Left lung (tissue), 10 donors: ENCODE results near the gene DPH2. TPM values are rescaled to one million over a fixed set of nuclear protein-coding genes. Genes with fewer than 3 reads are reported as not detected.
A peak's percentile ranks its signal among the peaks of the same experiment; 100 is the strongest.

Source experiments
- ATAC-seq: fragments of 200-7000 bp; cut with Tn5 transposase; one replicate; pipeline ENCODE4 v1.9.1; 2020; ENCODE audit warnings: moderate library complexity
- DNase-seq, 4 donors: peaks; one replicate each; pipeline ENCODE4 v3.0.0-alpha.2; 2013 to 2020
- H3K27ac ChIP-seq, 2 donors: fragments of 200-600 bp; sonication (generic) in 1 of 2; one replicate each; pipeline versions ENCODE4 v1.5.0 to v1.8.0; 2020 to 2021
- H3K27me3 ChIP-seq, 2 donors: fragments of 200-600 bp; sonication (generic) in 1 of 2; one replicate each; pipeline versions ENCODE4 v1.5.0 to v1.8.0; 2020 to 2021
- H3K36me3 ChIP-seq, 2 donors: fragments of 200-600 bp; sonication (generic) in 1 of 2; one replicate each; pipeline versions ENCODE4 v1.5.0 to v1.8.0; 2020 to 2021
- H3K4me1 ChIP-seq, 2 donors: fragments of 200-600 bp; one replicate each; pipeline ENCODE4 v1.8.0; 2021
- H3K4me3 ChIP-seq, 2 donors: fragments of 200-600 bp; sonication (generic) in 1 of 2; one replicate each; pipeline versions ENCODE4 v1.5.0 to v1.8.0; 2020 to 2021; ENCODE audit warnings: mild to moderate bottlenecking in 1 of 2
- H3K9me3 ChIP-seq, 2 donors: fragments of 200-600 bp; sonication (generic) in 1 of 2; one replicate each; pipeline versions ENCODE4 v1.5.0 to v1.8.0; 2020 to 2021
- intact Hi-C, 2 donors: fragments of 100-400 bp; cut with DNase I; formaldehyde crosslinking; loops; one replicate each; pipeline versions ENCODE4 v1.11.2 to v1.14.2; 2022
- polyA plus RNA-seq, 6 donors: library from polyadenylated mRNA; unstranded; fragments of 120-200 nt; gene quantifications; one replicate each; pipeline ENCODE4 v1.2.1, GENCODE V29; 2013; ENCODE audit not compliant: insufficient read length in 6 of 6
- total RNA-seq, 2 donors: library from RNA; stranded (reverse); fragmentation: NEBNext Ultra II Directional; extraction: Animal tissue kit (Norgen Biotek cat#: 25700); gene quantifications; one replicate each; pipeline ENCODE4 v1.2.1, GENCODE V29; 2021
- TF ChIP-seq, protein P1 (sequence below), 2 donors: fragments of 200-600 bp; sonication (generic) in 1 of 2; IDR thresholded peaks; one replicate each; pipeline versions ENCODE4 v1.5.0 to v1.8.0; 2021; ENCODE audit warnings: antibody characterized with exemption in 2 of 2
- donor health status: DM: no; HTN: yes; CAD: no.
- donor health status: DM: no; HTN: no; CAD: no.

The DPH2 gene
- total and polyA plus RNA-seq, 8 donors, result 13.5 to 24.8 (median 18.9) TPM

GRCh38 chr1:43980255-43981134 lies 10.7 kb downstream of the DPH2 start:
- intact Hi-C loops, result no loop called here
- Histone ChIP-seq H3K9me3 (no peaks in the 10 kb centered on the region), H3K27me3 (no peaks in the 10 kb centered on the region), H3K27ac (peak overlapping the region; percentile 17 to 70), H3K4me1 (peaks cover 32 to 71% of the 10 kb centered on the region in 2 donors), H3K4me3 (peak overlapping the region; percentile 43 to 63), H3K36me3 (peaks cover 5 to 36% of the 10 kb centered on the region in 2 donors)
- TF ChIP-seq, protein P1, sequence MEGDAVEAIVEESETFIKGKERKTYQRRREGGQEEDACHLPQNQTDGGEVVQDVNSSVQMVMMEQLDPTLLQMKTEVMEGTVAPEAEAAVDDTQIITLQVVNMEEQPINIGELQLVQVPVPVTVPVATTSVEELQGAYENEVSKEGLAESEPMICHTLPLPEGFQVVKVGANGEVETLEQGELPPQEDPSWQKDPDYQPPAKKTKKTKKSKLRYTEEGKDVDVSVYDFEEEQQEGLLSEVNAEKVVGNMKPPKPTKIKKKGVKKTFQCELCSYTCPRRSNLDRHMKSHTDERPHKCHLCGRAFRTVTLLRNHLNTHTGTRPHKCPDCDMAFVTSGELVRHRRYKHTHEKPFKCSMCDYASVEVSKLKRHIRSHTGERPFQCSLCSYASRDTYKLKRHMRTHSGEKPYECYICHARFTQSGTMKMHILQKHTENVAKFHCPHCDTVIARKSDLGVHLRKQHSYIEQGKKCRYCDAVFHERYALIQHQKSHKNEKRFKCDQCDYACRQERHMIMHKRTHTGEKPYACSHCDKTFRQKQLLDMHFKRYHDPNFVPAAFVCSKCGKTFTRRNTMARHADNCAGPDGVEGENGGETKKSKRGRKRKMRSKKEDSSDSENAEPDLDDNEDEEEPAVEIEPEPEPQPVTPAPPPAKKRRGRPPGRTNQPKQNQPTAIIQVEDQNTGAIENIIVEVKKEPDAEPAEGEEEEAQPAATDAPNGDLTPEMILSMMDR (IDR thresholded peaks at IDR 0.05), result no peak
- ATAC-seq (peak; percentile 13), DNase-seq (peak in 1 of 4 donors; percentile 43)

- Histone ChIP-seq H3K4me1 (peaks cover 26 to 65% of the 10 kb centered on the region in 2 donors), H3K9me3 (no peaks in the 10 kb centered on the region), H3K36me3 (peaks cover 5 to 38% of the 10 kb centered on the region in 2 donors), H3K27me3 (no peaks in the 10 kb centered on the region), H3K4me3 (peak overlapping the region in 1 of 2 donors; percentile 63), H3K27ac (no peak overlapping the region)
- intact Hi-C loops, result no loop called here
- ATAC-seq, result no peak
- peak in 1 of 4 donors; percentile 78 for DNase-seq
- TF ChIP-seq, protein P1 (IDR thresholded peaks at IDR 0.05), result no peak
Measured at GRCh38 chr1:43981135-43981491, 11.3 kb downstream of the DPH2 start.

DNA sequence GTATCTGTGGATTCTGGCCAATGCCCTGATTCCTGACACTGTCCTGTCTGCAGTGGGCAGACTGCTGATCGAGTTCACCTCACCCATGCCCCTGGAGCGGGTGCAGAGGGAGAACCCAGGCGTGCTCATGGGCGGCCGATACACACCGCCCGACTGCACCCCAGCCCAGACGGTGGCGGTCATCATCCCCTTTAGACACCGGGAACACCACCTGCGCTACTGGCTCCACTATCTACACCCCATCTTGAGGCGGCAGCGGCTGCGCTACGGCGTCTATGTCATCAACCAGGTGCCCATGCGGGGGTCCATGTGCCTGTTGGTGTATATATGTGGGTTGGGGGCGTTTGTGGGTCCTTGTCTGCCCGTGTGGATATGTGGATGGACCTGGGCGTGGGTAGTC lies 11.8 kb downstream of the DPH2 start:
- TF ChIP-seq, protein P1 (IDR thresholded peaks at IDR 0.05), result no peak
- DNase-seq (peak in 1 of 4 donors; percentile 59), ATAC-seq (no peak)
- Histone ChIP-seq H3K9me3 (no peaks in the 10 kb centered on the region), H3K27ac (no peak overlapping the region), H3K36me3 (peaks cover 2 to 33% of the 10 kb centered on the region in 2 donors), H3K27me3 (no peaks in the 10 kb centered on the region), H3K4me3 (no peak overlapping the region), H3K4me1 (peaks cover 21 to 60% of the 10 kb centered on the region in 2 donors)
- intact Hi-C loops, result no loop called here

- intact Hi-C loops, result no loop called here
- Histone ChIP-seq H3K36me3 (peaks cover 0 to 27% of the 10 kb centered on the region in 2 donors), H3K9me3 (no peaks in the 10 kb centered on the region), H3K4me3 (no peak overlapping the region), H3K27ac (no peak overlapping the region), H3K27me3 (no peaks in the 10 kb centered on the region), H3K4me1 (peaks cover 15 to 54% of the 10 kb centered on the region in 2 donors)
- ATAC-seq, result no peak
- DNase-seq, result no peak
- TF ChIP-seq, protein P1 (IDR thresholded peaks at IDR 0.05), result no peak
Measured at GRCh38 chr1:43982241-43982640, 12.4 kb downstream of the DPH2 start.

DNA sequence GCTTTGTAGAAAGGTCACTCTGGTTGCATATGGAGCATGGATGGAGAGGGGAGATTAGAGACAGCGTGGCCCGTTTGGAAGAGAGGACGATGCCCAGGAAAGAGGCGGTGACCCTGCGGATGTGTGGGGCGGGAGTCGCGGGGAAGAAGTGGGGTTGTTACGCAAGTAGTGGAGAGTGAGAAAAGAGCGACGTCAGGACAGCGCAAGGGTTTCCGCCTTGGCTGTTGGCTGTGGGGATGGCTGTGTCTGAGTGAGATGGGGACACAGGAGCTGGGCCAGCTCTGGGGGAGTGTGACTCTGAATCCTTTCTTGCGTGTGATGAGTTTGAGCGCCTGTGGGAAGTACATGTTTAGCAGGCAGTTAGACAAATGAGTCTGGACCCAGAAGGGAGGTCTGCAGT lies 13.0 kb downstream of the DPH2 start:
- peak in 1 of 4 donors; percentile 80 for DNase-seq
- H3K27ac ChIP-seq, result no peak overlapping the region
- no peak overlapping the region for H3K4me3 ChIP-seq
- ATAC-seq, result no peak
- H3K9me3 ChIP-seq, result no peaks in the 10 kb centered on the region
- TF ChIP-seq, protein P1 (IDR thresholded peaks at IDR 0.05), result no peak
- H3K27me3 ChIP-seq, result no peaks in the 10 kb centered on the region
- peaks cover 15 to 48% of the 10 kb centered on the region in 2 donors for H3K4me1 ChIP-seq
- intact Hi-C loops, result no loop called here
- H3K36me3 ChIP-seq, result peaks cover 0 to 21% of the 10 kb centered on the region in 2 donors
